ENCODE results near the gene ZNF579. TPM values are rescaled to one million over a fixed set of nuclear protein-coding genes. Genes with fewer than 3 reads are reported as not detected.

The ZNF579 gene
- total RNA-seq, 2 experiments from 2014 or later: 10.1 to 10.4 TPM

DNA sequence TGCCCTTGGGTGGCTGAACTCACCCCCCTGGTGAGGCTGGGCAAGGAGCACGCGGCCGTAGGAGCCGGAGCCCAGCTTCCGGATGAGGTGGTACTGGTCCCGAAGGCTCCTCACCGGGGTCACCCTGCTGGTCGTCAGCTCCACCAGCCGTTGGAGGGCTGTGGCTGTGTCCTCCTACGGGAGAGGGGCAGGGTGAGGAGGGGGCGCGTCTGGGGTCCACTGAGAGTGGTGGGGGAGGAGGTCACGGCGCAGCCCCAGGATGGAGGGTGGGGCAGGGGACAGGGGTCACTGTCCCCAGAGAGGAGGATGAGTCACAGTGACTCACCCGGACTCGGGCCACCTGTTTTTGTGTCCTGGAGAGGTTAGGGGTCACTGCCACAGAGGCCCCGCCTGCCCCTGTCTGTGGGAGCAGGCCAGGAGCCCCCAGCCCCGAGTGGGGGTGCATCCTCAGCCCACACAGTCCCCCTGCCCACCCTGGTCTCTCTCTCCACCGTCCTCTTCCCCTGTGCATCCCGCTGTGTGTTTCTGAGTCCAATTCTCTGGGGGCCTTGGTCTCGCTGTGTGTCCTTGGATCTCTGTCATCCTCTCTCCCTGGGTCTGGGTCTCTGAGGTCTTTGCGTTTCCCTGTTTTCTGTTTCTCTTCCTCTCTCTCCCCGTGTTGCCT is 35.7 kb downstream of the ZNF579 start:
- H3K36me3 Mint-ChIP-seq: no peaks in the 10 kb centered on the region
- DNase-seq (no peak), ATAC-seq (ENCODE audit: low read depth) (no peak)
- H3K4me3 Mint-ChIP-seq: no peak overlapping the region
- H3K27ac Mint-ChIP-seq: no peak overlapping the region
- peaks cover 1% of the 10 kb centered on the region for H3K4me1 Mint-ChIP-seq
- POLR2A ChIA-PET: no interaction called here
- H3K9me3 Mint-ChIP-seq: peaks cover 2% of the 10 kb centered on the region
- peaks cover 12% of the 10 kb centered on the region for H3K27me3 Mint-ChIP-seq

- DNase-seq (no peak), ATAC-seq (ENCODE audit: low read depth) (no peak)
- peaks cover 2% of the 10 kb centered on the region for H3K9me3 Mint-ChIP-seq
- H3K27me3 Mint-ChIP-seq: peaks cover 12% of the 10 kb centered on the region
- POLR2A ChIA-PET: no interaction called here
- H3K4me3 Mint-ChIP-seq: no peak overlapping the region
- no peak overlapping the region for H3K27ac Mint-ChIP-seq
- no peaks in the 10 kb centered on the region for H3K36me3 Mint-ChIP-seq
- H3K4me1 Mint-ChIP-seq: peaks cover 1% of the 10 kb centered on the region
These were observed 36.6 kb downstream of the ZNF579 start for GRCh38 chr19:55544014-55544413.

DNA sequence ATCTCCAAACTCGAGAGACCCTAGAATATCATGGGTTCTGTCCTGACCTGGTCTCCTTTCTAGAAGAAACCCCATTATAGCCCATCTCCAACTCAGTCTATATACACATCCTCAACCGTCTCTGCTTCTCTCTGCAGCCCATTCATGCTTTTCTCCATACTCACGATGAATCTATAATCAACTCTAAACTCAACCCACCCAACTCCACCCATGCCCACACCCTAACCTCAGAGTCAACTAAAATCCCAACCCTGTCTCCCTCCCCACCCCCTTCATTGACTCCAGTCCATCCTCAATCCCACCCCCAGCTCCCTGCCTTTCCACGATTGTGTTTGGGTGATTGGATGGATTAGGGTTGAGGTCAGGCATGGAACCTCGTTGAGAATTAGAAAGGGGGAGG is 37.1 kb downstream of the ZNF579 start:
- H3K4me1 Mint-ChIP-seq: peaks cover 1% of the 10 kb centered on the region
- H3K4me3 Mint-ChIP-seq: no peak overlapping the region
- H3K36me3 Mint-ChIP-seq: no peaks in the 10 kb centered on the region
- DNase-seq (no peak), ATAC-seq (ENCODE audit: low read depth) (no peak)
- H3K9me3 Mint-ChIP-seq: peaks cover 2% of the 10 kb centered on the region
- H3K27ac Mint-ChIP-seq: no peak overlapping the region
- H3K27me3 Mint-ChIP-seq: peaks cover 12% of the 10 kb centered on the region
- POLR2A ChIA-PET: no interaction called here

- peaks cover 2% of the 10 kb centered on the region for H3K9me3 Mint-ChIP-seq
- POLR2A ChIA-PET: no interaction called here
- ATAC-seq (ENCODE audit: low read depth): no peak
- H3K4me1 Mint-ChIP-seq: peaks cover under 1% of the 10 kb centered on the region
- no peak for DNase-seq
- H3K36me3 Mint-ChIP-seq: no peaks in the 10 kb centered on the region
- H3K4me3 Mint-ChIP-seq: no peak overlapping the region
- H3K27me3 Mint-ChIP-seq: peaks cover 2% of the 10 kb centered on the region
- H3K27ac Mint-ChIP-seq: no peak overlapping the region
These were observed 38.3 kb downstream of the ZNF579 start for GRCh38 chr19:55542292-55542855.

DNA sequence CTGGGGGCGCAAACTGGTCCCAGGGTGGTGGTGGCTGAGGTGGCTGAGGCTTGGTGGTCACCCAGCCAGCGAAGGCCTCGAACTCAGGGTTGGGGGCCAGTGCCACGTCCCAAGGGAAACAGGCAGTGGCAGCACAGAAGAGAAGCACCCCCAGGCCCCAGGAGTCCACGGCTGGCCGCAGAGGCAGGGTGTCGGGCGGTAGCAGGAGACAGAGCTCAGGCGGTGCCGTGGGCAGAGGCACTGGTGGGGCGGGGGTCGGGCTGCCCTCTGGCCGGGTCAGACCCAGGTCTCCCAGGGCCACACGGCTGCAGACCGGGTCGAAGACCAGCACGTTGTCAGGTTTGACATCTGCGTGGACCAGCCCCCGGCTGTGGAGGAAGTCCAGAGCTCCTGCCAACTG is 39.6 kb downstream of the ZNF579 start:
- Mint-ChIP-seq H3K36me3 (no peaks in the 10 kb centered on the region), H3K4me1 (no peaks in the 10 kb centered on the region), H3K27me3 (no peaks in the 10 kb centered on the region), H3K9me3 (peaks cover 2% of the 10 kb centered on the region), H3K4me3 (no peak overlapping the region), H3K27ac (no peak overlapping the region)
- POLR2A ChIA-PET: no interaction called here
- DNase-seq (no peak), ATAC-seq (ENCODE audit: low read depth) (no peak)

DNA sequence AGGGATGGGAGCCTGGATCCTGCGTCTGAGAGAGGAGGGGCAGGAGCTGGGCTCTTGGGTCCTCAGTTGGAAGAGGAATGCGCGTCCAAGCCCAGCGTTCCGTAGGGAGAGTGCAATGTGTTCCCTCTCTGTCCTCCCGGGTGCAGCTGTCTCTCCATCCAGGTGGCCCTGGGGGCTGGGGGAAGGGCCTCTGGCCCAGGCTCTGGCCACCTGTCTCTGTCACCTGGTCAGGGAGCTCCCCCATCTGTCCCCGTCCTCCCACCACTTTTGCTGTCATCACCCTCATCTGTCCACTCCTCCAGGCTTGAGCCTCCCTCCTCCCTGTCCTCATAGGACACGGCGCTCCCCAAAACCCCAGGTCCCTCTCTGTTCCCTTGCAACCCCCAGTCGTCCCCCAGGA is 40.0 kb downstream of the ZNF579 start:
- Mint-ChIP-seq H3K36me3 (no peaks in the 10 kb centered on the region), H3K9me3 (peaks cover 2% of the 10 kb centered on the region), H3K27ac (no peak overlapping the region), H3K4me3 (no peak overlapping the region), H3K27me3 (no peaks in the 10 kb centered on the region), H3K4me1 (no peaks in the 10 kb centered on the region)
- DNase-seq (no peak), ATAC-seq (ENCODE audit: low read depth) (no peak)
- POLR2A ChIA-PET: no interaction called here

GRCh38 chr19:55539090-55539984 is 41.3 kb downstream of the ZNF579 start:
- no peaks in the 10 kb centered on the region for H3K4me1 Mint-ChIP-seq
- no peaks in the 10 kb centered on the region for H3K36me3 Mint-ChIP-seq
- H3K4me3 Mint-ChIP-seq: no peak overlapping the region
- no peak for DNase-seq
- no peak overlapping the region for H3K27ac Mint-ChIP-seq
- no peaks in the 10 kb centered on the region for H3K27me3 Mint-ChIP-seq
- POLR2A ChIA-PET: no interaction called here
- ATAC-seq (ENCODE audit: low read depth): no peak
- peaks cover 2% of the 10 kb centered on the region for H3K9me3 Mint-ChIP-seq

- Mint-ChIP-seq H3K27me3 (no peaks in the 10 kb centered on the region), H3K4me3 (no peak overlapping the region), H3K27ac (no peak overlapping the region), H3K9me3 (no peaks in the 10 kb centered on the region), H3K36me3 (no peaks in the 10 kb centered on the region), H3K4me1 (no peaks in the 10 kb centered on the region)
- POLR2A ChIA-PET: interaction anchor here (0.7 kb wide), 1 partner anchor 88 kb away, joined by 3 read pairs; no protein-coding TSS in a partner anchor
- DNase-seq (no peak), ATAC-seq (ENCODE audit: low read depth) (no peak)
These were observed 42.5 kb downstream of the ZNF579 start for GRCh38 chr19:55538132-55538531.

- no peak overlapping the region for H3K4me3 Mint-ChIP-seq
- DNase-seq (no peak), ATAC-seq (ENCODE audit: low read depth) (no peak)
- no peaks in the 10 kb centered on the region for H3K9me3 Mint-ChIP-seq
- H3K36me3 Mint-ChIP-seq: no peaks in the 10 kb centered on the region
- no peak overlapping the region for H3K27ac Mint-ChIP-seq
- H3K27me3 Mint-ChIP-seq: no peaks in the 10 kb centered on the region
- POLR2A ChIA-PET: no interaction called here
- H3K4me1 Mint-ChIP-seq: no peaks in the 10 kb centered on the region
These were observed 42.9 kb downstream of the ZNF579 start for GRCh38 chr19:55537741-55538111.

GRCh38 chr19:55536951-55537740 is 43.5 kb downstream of the ZNF579 start, which contains the start of gene SBK2:
TSS of gene SBK2 (minus strand) at chr19:55537133. CDS start at chr19:55536294, 839 bp downstream.
- Mint-ChIP-seq H3K36me3 (no peaks in the 10 kb centered on the region), H3K4me3 (no peak within 1 kb of the TSS), H3K27ac (no peak within 1 kb of the TSS), H3K9me3 (no peaks in the 10 kb centered on the region), H3K27me3 (no peaks in the 10 kb centered on the region), H3K4me1 (no peaks in the 10 kb centered on the region)
- ATAC-seq (ENCODE audit: low read depth) (no peak), DNase-seq (no peak)
- POLR2A ChIA-PET: no interaction called here

GRCh38 chr19:55536366-55536765 is 44.3 kb downstream of the ZNF579 start:
- POLR2A ChIA-PET: no interaction called here
- ATAC-seq (ENCODE audit: low read depth): no peak

GRCh38 chr19:55535965-55536350 is 44.7 kb downstream of the ZNF579 start:
- no peak for DNase-seq
- H3K4me1 Mint-ChIP-seq: no peaks in the 10 kb centered on the region
- ATAC-seq (ENCODE audit: low read depth): no peak
- H3K36me3 Mint-ChIP-seq: no peaks in the 10 kb centered on the region
- POLR2A ChIA-PET: no interaction called here
- no peaks in the 10 kb centered on the region for H3K9me3 Mint-ChIP-seq
- no peak overlapping the region for H3K4me3 Mint-ChIP-seq
- no peaks in the 10 kb centered on the region for H3K27me3 Mint-ChIP-seq
- no peak overlapping the region for H3K27ac Mint-ChIP-seq

More at GRCh38 chr19:55536366-55536765, 44.3 kb downstream of the ZNF579 start:
- H3K27ac Mint-ChIP-seq: no peak overlapping the region
- H3K4me1 Mint-ChIP-seq: no peaks in the 10 kb centered on the region
- H3K27me3 Mint-ChIP-seq: no peaks in the 10 kb centered on the region
- H3K9me3 Mint-ChIP-seq: no peaks in the 10 kb centered on the region
- DNase-seq: no peak
- H3K36me3 Mint-ChIP-seq: no peaks in the 10 kb centered on the region
- H3K4me3 Mint-ChIP-seq: no peak overlapping the region
